Activated T-cell treated with anti-CD3 and anti-CD28 coated beads, Interleukin-2, amount 50 U/mL, for 48 hours (primary cell): ENCODE results near the gene ZNF648.
"Not testable (repeated sequence)": the region's sequence is repeated elsewhere in the genome, so short reads cannot be mapped to it uniquely, and the experiment has no call there.

ENCODE experiments used
- DNase-seq, 2 experiments: peaks; one replicate each; pipeline ENCODE4 v3.0.0-alpha.2; 2020

ZNF648 gene

GRCh38 chr1:182015360-182015759, 46.2 kb downstream of the ZNF648 start:
- no peak for DNase-seq

DNA sequence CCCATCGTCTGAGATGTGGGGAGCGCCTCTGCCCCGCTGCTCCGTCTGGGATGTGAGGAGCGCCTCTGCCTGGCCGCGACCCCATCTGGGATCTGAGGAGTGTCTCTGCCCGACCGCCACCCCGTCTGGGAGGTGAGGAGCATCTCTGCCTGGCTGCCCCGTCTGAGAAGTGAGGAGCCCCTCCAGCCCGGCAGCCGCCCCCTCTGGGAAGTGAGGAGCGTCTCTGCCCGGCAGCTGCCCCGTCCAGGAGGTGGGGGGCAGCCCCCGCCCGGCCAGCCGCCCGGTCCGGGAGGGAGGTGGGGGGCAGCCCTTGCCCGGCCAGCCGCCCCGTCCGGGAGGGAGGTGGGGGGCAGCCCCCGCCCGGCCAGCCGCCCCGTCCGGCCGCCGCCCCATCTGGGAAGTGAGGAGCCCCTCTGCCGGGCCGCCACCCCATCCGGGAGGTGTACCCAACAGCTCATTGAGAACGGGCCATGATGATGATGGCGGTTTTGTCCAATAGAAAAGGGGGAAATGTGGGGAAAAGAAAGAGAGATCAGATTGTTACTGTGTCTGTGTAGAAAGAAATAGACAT, 50.6 kb downstream of the ZNF648 start:
- DNase-seq: not testable (repeated sequence)

DNA sequence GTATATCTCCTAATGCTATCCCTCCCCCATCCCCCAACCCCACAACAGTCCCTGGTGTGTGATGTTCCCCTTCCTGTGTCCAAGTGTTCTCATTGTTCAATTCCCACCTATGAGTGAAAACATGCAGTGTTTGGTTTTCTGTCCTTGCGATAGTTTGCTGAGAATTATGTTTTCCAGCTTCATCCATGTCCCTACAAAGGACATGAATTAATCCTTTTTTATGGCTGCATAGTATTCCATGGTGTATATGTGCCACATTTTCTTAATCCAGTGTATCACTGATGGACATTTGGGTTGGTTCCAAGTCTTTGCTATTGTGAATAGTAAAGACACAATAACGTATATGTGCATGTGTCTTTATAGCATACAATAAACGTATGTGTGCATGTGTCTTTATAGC, 56.1 kb downstream of the ZNF648 start:
- not testable (repeated sequence) for DNase-seq

DNA sequence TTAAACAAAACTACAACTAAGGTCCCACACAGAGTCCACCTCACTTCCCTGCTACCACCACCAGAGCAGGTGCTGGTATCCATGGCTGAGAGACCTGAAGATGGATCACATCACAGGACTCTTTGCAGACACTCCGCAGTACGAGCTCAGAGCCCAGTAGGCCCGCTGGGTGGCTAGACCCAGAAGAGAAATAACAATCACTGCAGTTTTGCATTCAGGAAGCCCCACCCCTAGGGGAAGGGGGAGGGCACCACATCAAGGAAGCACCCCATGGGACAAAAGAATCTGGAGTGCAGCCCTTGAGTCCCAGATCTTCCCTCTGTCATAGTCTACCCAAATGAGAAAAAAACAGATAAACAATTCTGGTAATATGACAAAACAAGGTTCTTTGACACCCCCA, 56.9 kb downstream of the ZNF648 start:
- DNase-seq: no peak
